HPDE6-E6E7 (cell line): Measurements from ENCODE around the gene PLXNA1.
A peak's percentile ranks its signal among the peaks of the same experiment; 100 is the strongest.

ENCODE experiments used
- DNase-seq: peaks from one replicate; pipeline ENCODE4 v3.0.0; 2011; ENCODE audit warnings: missing footprints; ENCODE audit errors: extremely low spot score

Gene PLXNA1

GRCh38 chr3:126952983-126953660 lies 29.8 kb upstream of the PLXNA1 start:
- no peak for DNase-seq

GRCh38 chr3:126954141-126954842 lies 28.6 kb upstream of the PLXNA1 start:
- no peak for DNase-seq

GRCh38 chr3:126955004-126955790 lies 27.7 kb upstream of the PLXNA1 start:
- DNase-seq = no peak

- DNase-seq = no peak
Measured at GRCh38 chr3:126956361-126956760, 26.6 kb upstream of the PLXNA1 start.

DNA sequence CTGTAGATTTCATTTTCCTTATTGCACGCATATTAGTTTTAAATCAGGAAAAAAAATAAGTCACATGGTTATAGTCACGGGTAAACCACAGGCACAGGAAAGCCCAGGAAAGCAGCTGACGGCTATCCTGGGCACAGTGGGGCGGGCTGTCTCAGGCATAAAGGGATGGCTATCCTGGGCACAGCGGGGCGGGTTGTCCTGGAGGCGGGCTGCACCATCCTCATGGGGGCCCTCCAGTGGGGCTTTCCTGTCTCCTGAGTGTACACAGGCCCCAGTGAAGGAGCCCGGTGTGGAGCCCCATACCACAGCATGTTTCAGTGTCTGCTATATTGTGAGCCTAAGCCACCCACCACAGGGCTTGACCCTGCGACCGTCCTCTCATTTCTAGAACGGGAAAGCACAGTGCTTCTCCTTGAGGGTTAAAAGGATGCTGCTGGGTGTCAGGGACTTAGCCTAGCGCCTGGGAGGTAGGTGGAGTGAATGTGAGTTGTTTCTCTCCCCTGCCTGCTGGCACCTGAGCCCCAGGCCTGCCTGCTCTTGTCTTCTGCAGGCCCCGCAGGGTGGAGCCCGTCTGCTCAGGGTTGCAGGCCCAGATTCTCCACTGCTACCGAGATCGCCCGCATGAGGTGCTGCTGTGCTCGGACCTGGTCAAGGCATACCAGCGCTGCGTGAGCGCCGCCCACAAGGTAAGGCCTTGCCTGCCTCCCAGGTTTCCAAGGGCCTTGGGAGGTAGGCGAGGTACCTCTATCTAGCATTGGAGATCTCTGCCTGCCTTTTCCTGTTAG lies 25.9 kb upstream of the PLXNA1 start:
- peak; percentile 78 for DNase-seq

DNA sequence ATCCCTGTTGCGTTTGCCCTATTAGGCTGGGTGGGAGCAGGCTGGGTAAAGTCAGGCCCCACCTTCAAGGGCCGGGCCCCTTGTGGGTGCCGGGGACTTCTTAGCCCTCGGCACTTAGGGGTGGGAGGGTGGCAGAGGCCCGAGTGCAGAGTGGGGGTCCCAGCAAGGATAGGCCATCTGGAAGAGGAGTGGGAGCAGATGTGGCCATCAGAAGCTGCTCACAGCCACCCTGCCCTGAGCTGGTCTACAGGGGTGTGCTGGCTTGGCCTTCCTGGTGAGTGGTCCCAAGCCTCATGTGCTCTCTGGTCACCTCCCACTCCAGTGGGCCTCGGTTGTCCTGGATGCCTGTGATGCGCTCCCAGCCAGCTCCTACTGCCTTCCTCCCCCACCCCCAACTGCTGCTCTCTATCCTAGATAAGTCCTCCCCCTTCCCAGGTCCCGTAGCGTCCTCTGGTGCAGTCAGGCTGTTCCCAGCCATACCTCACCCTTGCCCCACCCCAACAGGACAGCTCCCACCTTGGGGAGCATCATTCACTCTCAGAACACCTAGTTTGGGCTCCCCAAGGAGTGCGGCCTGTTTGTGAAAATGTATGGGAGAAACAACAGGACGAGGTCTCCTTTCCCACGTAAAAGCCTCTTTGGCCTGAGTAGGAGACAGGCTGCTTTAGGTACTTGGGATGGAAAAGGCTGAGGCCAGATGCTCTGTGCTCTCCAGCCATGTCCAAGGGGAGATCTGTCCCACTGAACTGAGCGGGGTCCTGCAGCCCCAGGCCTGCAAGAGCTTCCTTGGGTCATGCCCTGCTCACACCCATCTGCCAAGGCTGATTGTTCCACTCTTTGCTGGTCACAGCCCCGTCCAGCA lies 24.9 kb upstream of the PLXNA1 start:
- no peak for DNase-seq

GRCh38 chr3:126958638-126959085 lies 24.3 kb upstream of the PLXNA1 start:
- DNase-seq = no peak

DNA sequence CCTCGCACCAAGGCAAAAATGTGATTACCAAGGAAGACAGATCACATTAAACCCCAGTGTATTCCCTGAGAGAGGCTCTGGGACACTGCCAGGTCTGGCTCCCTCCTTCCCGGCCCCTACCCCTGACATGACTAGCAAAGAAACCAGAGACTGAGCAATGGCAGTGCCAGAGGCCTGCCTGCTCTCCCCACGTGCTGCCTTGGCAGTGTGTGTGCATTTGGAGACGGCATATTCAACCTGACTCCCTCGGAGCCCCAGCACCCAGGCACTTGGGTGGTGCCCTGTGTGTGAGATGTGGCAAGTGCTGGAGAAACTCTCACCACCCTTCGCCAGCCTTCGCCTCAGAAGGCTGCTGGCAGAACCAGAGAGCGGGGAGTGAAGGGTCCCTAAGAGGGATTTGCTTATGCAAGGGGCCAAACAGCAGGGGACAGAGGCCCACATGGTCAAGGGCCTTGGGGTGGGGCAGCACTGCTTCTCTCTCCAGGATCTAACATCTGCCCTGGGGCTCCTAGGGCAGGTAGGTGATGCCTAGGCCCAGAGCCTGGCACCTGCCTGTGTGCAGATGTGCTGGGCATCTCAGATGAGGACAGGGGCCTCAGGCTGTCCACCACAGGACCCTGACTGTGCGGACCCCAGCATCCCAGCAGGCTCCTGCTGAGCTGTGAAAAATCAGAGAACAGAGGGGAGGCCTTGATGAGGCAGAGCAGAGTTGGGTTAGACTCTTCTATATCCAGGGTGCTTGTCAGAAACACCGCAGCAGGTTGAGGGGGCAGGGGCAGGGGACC lies 23.6 kb upstream of the PLXNA1 start:
- no peak for DNase-seq

DNA sequence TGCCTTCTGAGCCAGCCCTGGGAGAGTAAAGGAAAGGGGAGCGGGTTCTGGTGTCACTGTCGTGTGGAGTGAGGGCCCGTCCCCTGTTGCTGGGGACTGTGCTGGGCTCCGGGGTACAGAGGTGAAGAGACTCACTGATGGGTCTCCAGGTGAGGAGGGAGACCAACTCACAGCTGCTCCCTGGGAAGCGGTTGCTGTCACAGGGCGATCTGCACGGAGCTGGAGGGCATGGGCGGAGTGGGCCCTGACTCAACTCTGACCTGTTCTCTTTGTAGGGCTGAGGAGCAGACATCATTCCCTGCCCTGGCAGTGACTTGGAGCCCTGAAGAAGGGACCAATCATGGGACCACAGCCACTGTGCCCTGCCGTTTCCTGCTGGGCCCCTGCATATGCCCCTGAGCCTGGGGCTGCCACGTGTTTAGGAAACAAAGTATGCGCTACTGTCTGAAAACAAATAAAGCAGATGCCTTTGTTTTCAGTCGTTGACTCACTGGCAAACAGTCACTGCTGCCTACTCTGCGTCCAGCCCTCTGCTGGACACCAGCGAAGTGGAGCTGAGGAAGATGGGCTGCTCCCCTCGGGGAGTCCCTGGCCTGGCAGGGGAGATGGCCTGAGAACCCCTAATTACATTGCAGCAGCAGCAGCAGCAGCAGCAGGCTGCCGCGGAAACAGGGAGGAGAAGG lies 22.9 kb upstream of the PLXNA1 start:
- DNase-seq = no peak

DNA sequence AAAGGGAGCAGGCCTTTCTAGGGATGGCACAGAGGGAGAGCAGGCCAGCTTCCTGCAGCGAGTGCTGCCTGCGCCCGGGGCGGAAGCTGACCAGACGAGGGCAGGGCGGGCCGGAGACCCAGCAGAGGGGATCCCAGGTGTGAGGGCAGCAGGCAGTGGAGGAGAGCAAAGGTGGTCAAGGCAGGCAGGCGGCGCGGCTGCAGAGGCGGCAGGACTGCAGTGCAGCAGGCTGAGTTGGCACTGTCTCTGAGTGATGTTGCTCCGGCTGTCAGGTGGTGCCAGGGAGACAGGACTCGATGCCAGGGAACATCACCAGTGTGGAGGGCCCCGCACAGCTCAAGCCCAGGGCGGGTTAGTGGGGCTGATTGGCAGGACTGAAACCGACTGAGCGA lies 22.3 kb upstream of the PLXNA1 start:
- no peak for DNase-seq

GRCh38 chr3:126961191-126961790 lies 21.6 kb upstream of the PLXNA1 start:
- DNase-seq = peak; percentile 85

GRCh38 chr3:126961791-126962461 lies 21.0 kb upstream of the PLXNA1 start:
- no peak for DNase-seq

DNA sequence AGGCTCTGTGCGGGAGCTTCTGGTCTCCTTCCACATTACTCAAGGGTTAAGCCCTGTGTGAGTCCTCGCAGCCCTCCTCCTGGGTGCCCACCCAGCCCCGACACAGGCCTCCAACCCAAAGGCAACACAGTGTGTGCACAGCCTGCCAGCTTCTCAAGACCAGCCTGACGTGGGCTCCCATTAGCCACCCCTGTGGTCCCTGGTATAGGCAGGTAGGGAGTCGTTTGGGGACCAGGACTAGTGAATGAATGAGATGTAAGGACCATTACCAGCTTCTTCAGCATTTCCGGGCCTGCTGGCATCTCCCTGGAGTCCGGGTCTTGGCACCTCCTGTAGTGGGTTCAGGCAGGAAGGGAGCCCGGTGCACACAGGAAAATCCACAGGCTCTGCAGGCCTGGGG lies 20.2 kb upstream of the PLXNA1 start:
- DNase-seq = no peak

DNA sequence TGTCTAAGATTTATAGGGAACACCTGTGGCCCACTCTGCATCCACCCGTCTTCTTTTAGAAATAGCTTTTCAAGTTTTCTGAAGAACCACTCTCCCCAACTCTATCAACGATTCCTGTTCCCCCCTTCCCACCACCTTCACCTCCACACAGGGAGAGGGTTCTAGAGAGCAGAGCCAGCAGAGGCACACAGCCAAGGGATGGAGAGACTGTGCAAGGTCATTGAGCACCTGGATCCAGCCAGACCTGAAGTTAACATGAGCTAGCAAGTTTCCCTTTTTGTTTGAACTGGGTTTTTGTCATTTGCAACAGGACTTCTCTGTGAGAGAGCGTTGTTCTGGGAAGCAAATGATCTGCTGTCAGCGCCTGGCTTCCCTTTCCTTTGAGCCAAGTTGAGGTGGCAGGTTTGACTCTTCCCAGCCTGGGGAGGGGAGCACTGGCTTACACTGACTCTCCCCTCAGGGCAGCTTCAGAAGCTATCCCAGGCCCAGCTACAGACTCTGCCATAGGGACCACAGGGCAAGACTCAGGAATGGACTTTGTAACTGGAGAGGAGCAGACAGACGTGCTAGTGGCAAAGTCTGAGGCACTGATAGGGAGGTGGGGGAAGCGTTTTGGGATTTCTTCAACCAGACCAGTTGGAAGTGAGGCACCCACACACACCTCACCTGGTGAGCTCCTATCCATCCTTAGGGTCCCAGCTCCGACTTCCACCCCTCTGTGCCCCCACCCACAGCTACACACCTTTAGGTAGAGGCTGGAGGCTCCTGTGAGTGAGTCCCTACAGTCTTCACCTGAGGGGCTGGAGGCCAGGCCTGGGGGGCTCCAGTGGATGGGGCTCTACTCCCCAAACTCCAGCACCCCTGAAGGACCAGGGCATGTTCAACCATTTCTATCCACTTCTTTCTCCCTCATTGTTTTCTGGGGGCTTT lies 19.4 kb upstream of the PLXNA1 start:
- no peak for DNase-seq

GRCh38 chr3:126964261-126964660 lies 18.7 kb upstream of the PLXNA1 start:
- no peak for DNase-seq

- no peak for DNase-seq
Measured at GRCh38 chr3:126964950-126965349, 18.0 kb upstream of the PLXNA1 start.

DNA sequence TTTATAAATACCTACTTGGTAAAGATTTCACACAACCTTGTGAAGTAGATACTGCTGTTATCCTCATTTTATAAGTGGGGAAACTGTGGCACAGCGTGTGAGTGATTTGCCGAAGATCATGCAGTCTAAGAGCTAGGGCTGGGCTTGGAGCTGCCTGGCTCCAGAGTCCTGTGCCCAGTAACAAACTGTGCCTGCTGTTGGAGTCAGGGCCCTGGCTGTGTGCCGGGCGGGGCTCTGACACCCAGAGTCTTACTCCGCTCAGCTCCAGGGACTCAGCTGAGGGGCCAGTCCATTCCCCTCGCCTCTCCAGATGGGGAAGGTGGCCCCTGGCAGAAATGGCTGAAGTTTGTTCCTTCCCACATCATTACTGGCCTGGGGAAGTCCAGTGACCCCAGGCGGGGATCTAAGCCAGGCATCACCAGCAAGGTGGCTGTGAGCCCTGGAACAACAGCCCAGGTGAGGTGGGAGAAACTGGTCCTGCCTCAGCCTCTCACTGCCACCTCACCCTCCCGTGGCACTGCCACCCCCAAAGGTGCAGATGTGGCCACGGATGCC lies 17.3 kb upstream of the PLXNA1 start:
- no peak for DNase-seq
